BJ (cell line): ENCODE measurements around the gene RNASEH1. TPM values are rescaled to one million over a fixed set of nuclear protein-coding genes. Genes with fewer than 3 reads are reported as not detected.
A peak's percentile ranks its signal among the peaks of the same experiment; 100 is the strongest.

Experiments
- CTCF ChIA-PET: fragments of 350-600 bp; formaldehyde crosslinking; extraction: SDS; loops from one replicate; lab custom pipeline; 2021; ENCODE audit warnings: antibody characterized with exemption, inconsistent platforms; lab: Yijun Ruan, JAX
- POLR2A ChIA-PET: fragments of 300-600 bp; sonication (Branson Sonifier 250); formaldehyde crosslinking; extraction: SDS; loops from one replicate; lab custom pipeline; 2021; ENCODE audit warnings: antibody characterized with exemption; lab: Charles Lee
- DNase-seq: peaks from one replicate; pipeline ENCODE4 v3.0.0-alpha.2; 2011; ENCODE audit warnings: low read depth
- H3K27me3 ChIP-seq: 2 replicates; pipeline ENCODE4 v1.6.0; 2011; ENCODE audit warnings: low read length; ENCODE audit not compliant: control insufficient read depth, insufficient read depth
- H3K36me3 ChIP-seq: 2 replicates; pipeline ENCODE4 v1.5.1; 2011; ENCODE audit warnings: low read length; ENCODE audit not compliant: control insufficient read depth, insufficient read depth
- H3K4me3 ChIP-seq: 2 replicates; pipeline ENCODE4 v1.5.1; 2011; ENCODE audit warnings: low read depth, mild to moderate bottlenecking, control low read depth, low read length
- CTCF ChIP-seq: IDR thresholded peaks from 2 replicates; pipeline ENCODE4 v1.5.1; 2011; ENCODE audit warnings: low read depth, mild to moderate bottlenecking, control low read depth, inconsistent platforms, low read length, moderate library complexity; ENCODE audit not compliant: insufficient read depth
- polyA plus RNA-seq: library from polyadenylated mRNA; depleted of rRNA; stranded (reverse); fragments of >200 nt; gene quantifications from 2 replicates; pipeline ENCODE4 v1.2.3, GENCODE V29; 2011

The RNASEH1 gene
- polyA plus RNA-seq, 1 experiment = 19.3 TPM

DNA sequence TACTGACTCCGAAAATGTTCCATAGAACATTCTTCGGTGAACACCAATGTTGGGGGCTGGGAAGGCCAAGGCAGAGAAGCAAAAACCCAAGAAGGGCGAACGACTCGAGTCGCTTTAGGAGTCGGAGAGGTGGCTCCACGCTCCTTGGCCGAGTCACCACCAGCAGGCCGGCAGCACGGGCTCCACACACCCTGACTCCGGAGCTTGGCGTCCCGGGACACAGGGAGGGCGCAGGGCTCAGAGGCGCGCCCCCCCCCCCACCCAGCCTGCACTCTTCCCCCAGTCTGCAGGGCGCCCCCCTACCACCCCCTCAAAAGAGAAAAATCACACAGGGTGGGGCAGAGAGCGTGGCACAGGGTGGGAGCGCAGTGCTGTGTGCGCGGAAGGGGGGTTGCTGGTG is 31.3 kb downstream of the RNASEH1 start:
- H3K27me3 ChIP-seq = no peaks in the 10 kb centered on the region
- CTCF ChIA-PET = no interaction called here
- no peak for TF ChIP-seq CTCF
- H3K36me3 ChIP-seq = no peaks in the 10 kb centered on the region
- no peak overlapping the region for H3K4me3 ChIP-seq
- DNase-seq = no peak
- POLR2A ChIA-PET = no interaction called here

- ChIA-PET CTCF (interaction anchor here (0.6 to 2.6 kb wide), 2 partner anchors 12 to 84 kb away, joined by 3 to 8 read pairs; no protein-coding TSS in a partner anchor), POLR2A (no interaction called here)
- no peak for TF ChIP-seq CTCF
- peak; percentile 11 for DNase-seq
- H3K4me3 ChIP-seq = no peak overlapping the region
- no peaks in the 10 kb centered on the region for H3K36me3 ChIP-seq
- no peaks in the 10 kb centered on the region for H3K27me3 ChIP-seq
Measured at GRCh38 chr2:3523551-3524041, 34.5 kb downstream of the RNASEH1 start.

DNA sequence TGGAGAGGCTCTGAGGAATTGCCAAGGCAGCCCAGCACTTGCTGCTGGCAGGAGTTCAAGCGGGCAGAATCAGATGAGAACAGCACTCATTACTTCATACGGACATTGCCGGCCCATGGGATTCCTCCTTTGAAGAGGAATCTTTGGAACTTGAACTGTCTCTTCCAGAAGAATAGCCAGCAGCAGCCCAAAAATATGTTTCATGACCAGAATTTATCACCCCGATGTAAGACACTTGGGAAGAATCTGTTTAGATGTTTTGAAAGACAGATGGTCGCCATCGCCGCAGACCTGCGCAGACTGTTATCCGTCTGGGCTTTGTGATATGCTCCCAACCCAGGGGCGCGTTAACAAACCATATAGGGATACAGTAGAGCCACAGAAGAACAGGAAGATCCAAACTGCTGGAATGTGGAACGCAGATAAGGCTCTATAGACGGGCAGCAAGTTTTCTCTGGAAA is 35.1 kb downstream of the RNASEH1 start:
- ChIA-PET POLR2A (no interaction called here), CTCF (interaction anchor here (2.6 kb wide), 1 partner anchor 13 kb away, joined by 8 read pairs; no protein-coding TSS in a partner anchor)
- DNase-seq = no peak
- no peaks in the 10 kb centered on the region for H3K27me3 ChIP-seq
- no peak overlapping the region for H3K4me3 ChIP-seq
- no peaks in the 10 kb centered on the region for H3K36me3 ChIP-seq
- TF ChIP-seq CTCF = no peak

- H3K27me3 ChIP-seq = no peaks in the 10 kb centered on the region
- no peak overlapping the region for H3K4me3 ChIP-seq
- POLR2A ChIA-PET = no interaction called here
- DNase-seq = no peak
- CTCF ChIA-PET = no interaction called here
- no peak for TF ChIP-seq CTCF
- H3K36me3 ChIP-seq = no peaks in the 10 kb centered on the region
Measured at GRCh38 chr2:3520591-3520990, 37.5 kb downstream of the RNASEH1 start.

DNA sequence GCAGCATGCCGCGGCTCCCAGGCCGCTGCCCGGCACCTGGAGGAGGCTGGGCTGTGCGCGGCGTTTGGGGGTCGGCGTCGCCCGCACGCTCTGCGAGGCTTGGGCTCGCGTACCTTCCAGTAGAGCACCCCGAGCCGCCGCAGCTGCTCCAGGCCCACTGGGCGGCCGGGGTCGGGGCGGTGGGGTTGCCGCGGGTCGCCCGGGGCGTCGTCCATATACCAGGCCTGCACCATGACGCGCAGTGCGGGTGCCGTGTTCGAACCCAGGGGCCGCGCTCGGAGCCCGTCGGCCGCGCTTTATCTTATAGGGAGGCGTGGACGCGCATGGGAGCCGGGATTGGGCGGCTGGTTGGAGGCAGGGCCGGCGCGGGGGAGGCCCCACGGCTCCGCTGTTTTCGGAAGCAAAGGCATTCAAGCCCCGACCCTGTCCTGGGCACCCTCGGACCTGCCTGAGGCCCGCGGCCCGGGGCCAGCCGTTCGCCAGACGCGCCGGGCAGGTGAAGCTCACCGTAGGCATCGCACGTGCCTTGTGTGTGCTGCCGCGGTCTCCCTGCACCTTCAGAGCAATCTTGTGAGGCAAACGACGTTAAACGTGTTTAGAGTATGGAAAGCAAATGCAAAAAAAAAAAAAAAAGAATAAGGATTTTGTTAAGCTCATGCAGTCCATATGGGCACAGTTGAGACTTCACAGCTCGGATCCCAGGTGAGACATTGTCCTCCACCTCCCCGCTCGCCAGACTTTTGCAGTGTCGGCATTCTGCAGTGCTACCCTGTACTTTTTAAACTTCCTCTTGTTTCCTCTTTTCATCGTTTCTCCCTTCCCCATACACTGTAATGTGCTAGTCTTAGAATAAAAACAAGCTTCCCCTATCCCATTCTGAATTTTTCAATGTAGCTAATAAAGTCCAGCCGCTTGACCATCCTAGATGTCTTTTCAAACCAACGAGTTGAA is 38.6 kb downstream of the RNASEH1 start, which contains the start of gene ADI1:
ADI1 (minus strand) TSS at position 277 of the 951 bp plus-strand sequence; CDS start at position 233, 44 bp downstream.
- DNase-seq = no peak
- H3K36me3 ChIP-seq = no peaks in the 10 kb centered on the region
- POLR2A ChIA-PET = no interaction called here
- TF ChIP-seq CTCF = no peak
- H3K27me3 ChIP-seq = no peaks in the 10 kb centered on the region
- CTCF ChIA-PET = interaction anchor here (1.0 kb wide), 1 partner anchor 135 kb away, joined by 3 read pairs; no protein-coding TSS in a partner anchor
- H3K4me3 ChIP-seq = peak within 1 kb of the TSS; percentile 75
